ENCODE data around the gene PFKFB2. TPM values are rescaled to one million over a fixed set of nuclear protein-coding genes. Genes with fewer than 3 reads are reported as not detected.

PFKFB2 gene
- polyA plus RNA-seq, 2 of the 4 experiments (the other 2 are of a cell fraction): 7.4 to 8.4 TPM

GRCh38 chr1:207004931-207005830 is 47.9 kb upstream of the PFKFB2 start:
- ChIA-PET POLR2A (interaction anchor here (3.2 kb wide), 1 partner anchor 48 kb away, joined by 14 read pairs; the partner anchor contains the start of gene PFKFB2), CTCF (interaction anchor here (0.6 to 3.2 kb wide), 37 partner anchors 8 to 525 kb away, joined by 3 to 24 read pairs (median 3); partner anchors contain the start of genes C1orf116, EIF2D, IL10 and PFKFB2)
- ATAC-seq: peak; percentile 79 to 90; a peak in 5 of 6 replicates
- FAIRE-seq: no peak
- DNase-seq (ENCODE audit: low read depth in 1 of 2, low spot score in 1 of 2): peak; percentile 77 to 88
- H3K4me1 ChIP-seq: peaks cover 61% of the 10 kb centered on the region
- H3K4me2 ChIP-seq: peak overlapping the region; percentile 37
- H3K9me3 ChIP-seq: peaks cover 18% of the 10 kb centered on the region
- TF ChIP-seq MYC (IDR thresholded peaks at IDR 0.05; ENCODE audit: borderline replicate concordance, low read length): no peak
- TF ChIP-seq CBX8 (IDR thresholded peaks at IDR 0.05): no peak
- TF ChIP-seq, protein P1, sequence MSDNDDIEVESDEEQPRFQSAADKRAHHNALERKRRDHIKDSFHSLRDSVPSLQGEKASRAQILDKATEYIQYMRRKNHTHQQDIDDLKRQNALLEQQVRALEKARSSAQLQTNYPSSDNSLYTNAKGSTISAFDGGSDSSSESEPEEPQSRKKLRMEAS (IDR thresholded peaks at IDR 0.05): 0 out of 2 replicates have a peak, but pooled peaks have one; percentile 28
- TF ChIP-seq, protein P2, sequence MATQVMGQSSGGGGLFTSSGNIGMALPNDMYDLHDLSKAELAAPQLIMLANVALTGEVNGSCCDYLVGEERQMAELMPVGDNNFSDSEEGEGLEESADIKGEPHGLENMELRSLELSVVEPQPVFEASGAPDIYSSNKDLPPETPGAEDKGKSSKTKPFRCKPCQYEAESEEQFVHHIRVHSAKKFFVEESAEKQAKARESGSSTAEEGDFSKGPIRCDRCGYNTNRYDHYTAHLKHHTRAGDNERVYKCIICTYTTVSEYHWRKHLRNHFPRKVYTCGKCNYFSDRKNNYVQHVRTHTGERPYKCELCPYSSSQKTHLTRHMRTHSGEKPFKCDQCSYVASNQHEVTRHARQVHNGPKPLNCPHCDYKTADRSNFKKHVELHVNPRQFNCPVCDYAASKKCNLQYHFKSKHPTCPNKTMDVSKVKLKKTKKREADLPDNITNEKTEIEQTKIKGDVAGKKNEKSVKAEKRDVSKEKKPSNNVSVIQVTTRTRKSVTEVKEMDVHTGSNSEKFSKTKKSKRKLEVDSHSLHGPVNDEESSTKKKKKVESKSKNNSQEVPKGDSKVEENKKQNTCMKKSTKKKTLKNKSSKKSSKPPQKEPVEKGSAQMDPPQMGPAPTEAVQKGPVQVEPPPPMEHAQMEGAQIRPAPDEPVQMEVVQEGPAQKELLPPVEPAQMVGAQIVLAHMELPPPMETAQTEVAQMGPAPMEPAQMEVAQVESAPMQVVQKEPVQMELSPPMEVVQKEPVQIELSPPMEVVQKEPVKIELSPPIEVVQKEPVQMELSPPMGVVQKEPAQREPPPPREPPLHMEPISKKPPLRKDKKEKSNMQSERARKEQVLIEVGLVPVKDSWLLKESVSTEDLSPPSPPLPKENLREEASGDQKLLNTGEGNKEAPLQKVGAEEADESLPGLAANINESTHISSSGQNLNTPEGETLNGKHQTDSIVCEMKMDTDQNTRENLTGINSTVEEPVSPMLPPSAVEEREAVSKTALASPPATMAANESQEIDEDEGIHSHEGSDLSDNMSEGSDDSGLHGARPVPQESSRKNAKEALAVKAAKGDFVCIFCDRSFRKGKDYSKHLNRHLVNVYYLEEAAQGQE (IDR thresholded peaks at IDR 0.05): no peak
- TF ChIP-seq RAD21 (conservative IDR thresholded peaks at IDR 0.05 in 1 of 2, IDR thresholded peaks at IDR 0.05 in 1 of 2): peak; percentile 35 to 54; a peak in 3 of 5 replicates
- no peak for TF ChIP-seq ZFP36 (IDR thresholded peaks at IDR 0.05; ENCODE audit: borderline replicate concordance, partially characterized antibody)
- no peak for TF ChIP-seq POLR2AphosphoS2 (conservative IDR thresholded peaks at IDR 0.05; ENCODE audit: low read length)
- TF ChIP-seq CTCF (IDR thresholded peaks at IDR 0.05): peak; percentile 63
- TF ChIP-seq SMC3 (IDR thresholded peaks at IDR 0.05): peak; percentile 41; the same call in 2 of the 3 replicates
- no peak for TF ChIP-seq ELK1 (IDR thresholded peaks at IDR 0.05; ENCODE audit: low read depth, low read length)
- TF ChIP-seq, protein P3, sequence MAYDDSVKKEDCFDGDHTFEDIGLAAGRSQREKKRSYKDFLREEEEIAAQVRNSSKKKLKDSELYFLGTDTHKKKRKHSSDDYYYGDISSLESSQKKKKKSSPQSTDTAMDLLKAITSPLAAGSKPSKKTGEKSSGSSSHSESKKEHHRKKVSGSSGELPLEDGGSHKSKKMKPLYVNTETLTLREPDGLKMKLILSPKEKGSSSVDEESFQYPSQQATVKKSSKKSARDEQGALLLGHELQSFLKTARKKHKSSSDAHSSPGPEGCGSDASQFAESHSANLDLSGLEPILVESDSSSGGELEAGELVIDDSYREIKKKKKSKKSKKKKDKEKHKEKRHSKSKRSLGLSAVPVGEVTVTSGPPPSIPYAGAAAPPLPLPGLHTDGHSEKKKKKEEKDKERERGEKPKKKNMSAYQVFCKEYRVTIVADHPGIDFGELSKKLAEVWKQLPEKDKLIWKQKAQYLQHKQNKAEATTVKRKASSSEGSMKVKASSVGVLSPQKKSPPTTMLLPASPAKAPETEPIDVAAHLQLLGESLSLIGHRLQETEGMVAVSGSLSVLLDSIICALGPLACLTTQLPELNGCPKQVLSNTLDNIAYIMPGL (CRISPR knock-in tag; IDR thresholded peaks at IDR 0.05; ENCODE audit: borderline replicate concordance): no peak
- TF ChIP-seq ZC3H11A (IDR thresholded peaks at IDR 0.05): no peak
- no peak for TF ChIP-seq HDAC2 (IDR thresholded peaks at IDR 0.05)
- no peak for TF ChIP-seq ZNF302 (CRISPR knock-in tag; IDR thresholded peaks at IDR 0.05)
- TF ChIP-seq EP300 (IDR thresholded peaks at IDR 0.05): no peak
- TF ChIP-seq CHD2 (IDR thresholded peaks at IDR 0.05; ENCODE audit: low read length, partially characterized antibody): no peak
- TF ChIP-seq CHD4 (IDR thresholded peaks at IDR 0.05; ENCODE audit: borderline replicate concordance): no peak
- no peak for TF ChIP-seq EHMT2 (IDR thresholded peaks at IDR 0.05; ENCODE audit: low read depth)
- no peak for TF ChIP-seq FOSB (CRISPR knock-in tag; IDR thresholded peaks at IDR 0.05)
- TF ChIP-seq E2F6 (IDR thresholded peaks at IDR 0.05; ENCODE audit: borderline replicate concordance, low read depth): no peak
- WGBS (ENCODE audit: missing lambda C conversion rate): 39% methylated on average over 9 of the region's 9 CpGs
- peak overlapping the region; percentile 82 to 89 for H3K27ac ChIP-seq
- no peak overlapping the region for H3K4me3 ChIP-seq

All from A549 (cell line).